PFSK-1 (cell line): ENCODE results near the gene GAMT.

Experiments used
- POLR2AphosphoS5 ChIP-seq: IDR thresholded peaks from 2 replicates; pipeline ENCODE4 v1.6.1; 2012; ENCODE audit warnings: low read depth, mild to moderate bottlenecking, control low read depth, low read length, moderate library complexity
- REST ChIP-seq, 2 experiments: IDR thresholded peaks; 2 replicates each; pipeline versions ENCODE4 v1.6.1 to v1.8.0; 2011 to 2012; ENCODE audit warnings: low read depth in 2 of 2, low read length in 2 of 2, control low read depth in 1 of 2, inconsistent platforms in 1 of 2, mild to moderate bottlenecking in 1 of 2, moderate library complexity in 1 of 2; ENCODE audit not compliant: insufficient read depth in 1 of 2
- TAF1 ChIP-seq: IDR thresholded peaks from 2 replicates; pipeline ENCODE4 v1.6.1; 2012; ENCODE audit warnings: low read length, control low read depth, borderline replicate concordance; ENCODE audit not compliant: insufficient read depth

GRCh38 chr19:1426736-1427135, 25.4 kb upstream of the GAMT start:
- TF ChIP-seq REST (IDR thresholded peaks at IDR 0.05; ENCODE audit: insufficient read depth in 1 of 2, low read depth in 2 of 2, low read length in 2 of 2) (no peak), POLR2AphosphoS5 (no peak), TAF1 (no peak)
